HG03025 (cell line): ENCODE data around the gene TCN2.
"Not testable (repeated sequence)": the region's sequence is repeated elsewhere in the genome, so short reads cannot be mapped to it uniquely, and the experiment has no call there.

Experiments used
- ATAC-seq: cut with Tn5 transposase; IDR thresholded peaks from one replicate; pipeline ENCODE4 v1.9.1; 2021; ENCODE audit warnings: mild to moderate bottlenecking, moderate library complexity; ENCODE audit not compliant: unreplicated experiment, low FRiP score

The TCN2 gene

DNA sequence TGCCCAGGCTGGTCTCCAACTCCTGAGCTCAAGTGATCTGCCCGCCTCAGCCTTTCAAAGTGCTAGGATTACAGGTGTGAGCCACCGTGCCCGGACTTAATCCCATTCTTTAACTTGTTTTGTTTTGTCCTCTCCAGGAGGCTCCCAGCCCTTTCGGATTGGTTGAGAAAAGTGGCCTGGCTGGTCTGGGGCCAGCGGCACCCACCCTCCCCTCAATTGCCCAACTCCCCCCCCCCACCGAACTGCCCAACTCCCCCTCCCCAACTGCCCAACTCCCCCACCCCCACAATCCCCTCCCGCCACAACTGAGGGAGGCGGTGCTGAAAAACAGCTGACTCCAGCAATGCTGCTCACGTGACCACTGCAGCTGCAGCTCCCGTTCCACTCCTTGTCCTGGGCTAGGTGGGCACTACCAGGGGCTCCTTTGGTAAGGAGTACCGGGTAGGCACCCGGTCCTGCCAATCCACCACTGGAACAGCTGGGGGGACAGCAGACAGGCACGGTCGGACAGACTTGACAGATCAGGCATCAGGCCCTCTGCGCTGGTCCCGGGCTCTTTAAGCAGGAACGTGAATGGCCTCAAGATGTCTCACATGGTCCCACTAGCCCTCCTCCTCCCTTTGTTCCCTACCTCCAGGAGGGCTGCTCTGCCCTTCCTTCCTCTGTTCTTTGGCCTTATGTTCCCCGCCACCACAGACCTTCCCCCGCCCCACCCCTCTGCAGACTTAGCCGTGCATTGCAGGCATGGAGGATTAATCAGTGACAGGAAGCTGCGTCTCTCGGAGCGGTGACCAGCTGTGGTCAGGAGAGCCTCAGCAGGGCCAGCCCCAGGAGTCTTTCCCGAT, at the start of gene TCN2:
TCN2 (plus strand) TSS at position 720 of the 845 bp plus-strand sequence. CDS start 158 bp downstream, outside the sequence.
- no peak for ATAC-seq

DNA sequence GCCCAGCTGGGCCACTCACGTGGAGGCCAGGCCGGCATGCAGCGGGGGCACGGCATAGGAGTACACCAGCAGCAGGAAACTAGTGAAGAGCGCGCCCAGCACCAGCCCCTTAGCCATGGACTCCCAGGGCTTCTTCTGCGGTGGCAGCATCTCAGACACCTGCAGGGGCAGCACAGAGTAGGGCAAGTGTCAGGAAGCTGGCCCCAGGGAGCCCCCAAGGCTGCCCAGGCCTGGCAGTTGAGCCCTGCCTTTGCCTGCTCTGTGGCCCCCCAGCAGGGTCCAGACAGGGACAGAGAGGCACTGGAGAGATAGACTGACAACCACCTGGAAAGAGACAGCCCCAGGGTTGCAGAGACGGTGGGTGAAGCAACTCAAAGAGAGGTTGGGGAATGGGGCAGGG, 49.7 kb upstream of the TCN2 start:
- ATAC-seq = no peak

DNA sequence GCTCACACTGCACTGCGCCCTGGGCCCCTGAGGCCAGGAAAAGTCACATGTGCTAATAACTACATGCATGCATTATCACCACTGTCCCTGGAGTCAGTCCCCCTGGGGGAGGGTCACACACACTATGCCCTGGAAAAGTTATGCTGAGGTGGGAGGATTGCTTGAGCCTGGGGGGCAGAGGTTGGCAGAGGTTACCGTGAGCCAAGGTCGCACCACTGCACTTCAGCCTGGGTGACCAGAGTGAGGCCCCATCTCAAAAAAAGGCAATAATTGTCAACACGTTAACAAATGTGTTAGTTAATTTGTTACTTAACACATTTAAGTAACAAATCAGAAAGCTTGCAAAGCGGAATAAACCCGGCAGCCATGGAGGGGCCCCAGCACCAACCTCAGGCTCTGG, 47.1 kb upstream of the TCN2 start:
- no peak for ATAC-seq

DNA sequence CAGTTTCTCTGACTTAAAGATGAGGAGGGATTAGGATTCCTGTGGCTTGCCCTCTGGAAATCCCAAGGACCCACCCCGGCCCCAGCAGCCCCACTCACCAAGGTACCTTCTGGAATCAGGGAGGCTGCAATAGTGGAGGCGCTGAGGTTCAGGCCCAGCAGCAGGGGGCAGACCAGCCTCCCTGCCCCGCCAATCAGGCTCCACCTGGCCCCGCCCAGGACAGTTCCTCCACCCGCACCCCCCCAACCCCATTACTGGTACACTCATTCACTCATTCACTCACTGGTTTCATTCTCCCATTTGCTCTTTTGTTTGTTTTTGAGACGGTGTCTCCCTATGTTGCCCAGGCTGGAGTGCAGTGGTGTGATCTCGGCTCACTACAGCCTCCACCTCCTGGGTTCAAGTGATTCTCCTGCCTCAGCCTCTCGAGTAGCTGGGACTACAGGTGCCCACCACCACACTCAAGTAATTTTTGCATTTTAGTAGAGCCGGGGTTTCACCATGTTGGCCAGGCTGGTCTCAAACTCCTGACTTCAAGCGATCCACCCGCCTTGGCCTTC, 46.3 kb upstream of the TCN2 start:
- not testable (repeated sequence) for ATAC-seq

DNA sequence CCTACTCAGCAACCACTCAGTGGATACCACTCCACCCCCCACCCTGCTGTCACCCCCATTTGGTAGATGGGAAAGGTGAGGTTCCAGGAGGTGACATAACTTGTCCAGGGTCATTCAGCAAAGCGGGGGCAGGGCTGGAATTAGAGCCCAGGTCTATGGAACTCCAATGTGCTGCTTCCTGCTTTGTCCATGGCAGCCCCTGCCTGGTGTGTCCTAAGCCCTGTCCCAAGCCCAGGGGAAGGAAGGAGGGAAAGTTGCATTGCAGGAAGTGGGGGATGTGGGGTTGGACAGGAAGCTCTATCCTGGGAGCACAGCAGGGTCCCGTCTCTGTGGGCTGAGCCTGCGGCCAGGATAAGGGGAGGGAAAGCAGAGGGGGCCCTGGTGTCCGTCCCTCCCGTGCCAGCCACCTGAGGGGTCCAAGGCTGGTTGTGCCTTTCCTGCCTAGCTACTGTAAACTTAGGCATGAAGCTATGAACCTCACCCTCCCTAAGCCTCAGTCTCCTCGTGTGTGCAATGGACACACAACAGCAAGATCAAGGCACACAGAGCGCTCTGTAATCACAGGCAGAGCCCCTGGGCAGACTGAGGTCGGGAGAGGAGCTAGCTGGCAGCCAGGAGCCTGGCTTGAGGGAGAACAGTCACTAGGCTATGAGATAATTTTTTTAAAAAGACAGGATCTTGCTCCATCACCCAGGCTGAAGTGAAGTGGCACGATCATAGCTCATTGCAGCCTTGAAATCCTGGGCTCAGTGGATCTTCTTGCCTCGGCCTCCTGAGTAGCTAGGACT, 45.4 kb upstream of the TCN2 start:
- no peak for ATAC-seq

DNA sequence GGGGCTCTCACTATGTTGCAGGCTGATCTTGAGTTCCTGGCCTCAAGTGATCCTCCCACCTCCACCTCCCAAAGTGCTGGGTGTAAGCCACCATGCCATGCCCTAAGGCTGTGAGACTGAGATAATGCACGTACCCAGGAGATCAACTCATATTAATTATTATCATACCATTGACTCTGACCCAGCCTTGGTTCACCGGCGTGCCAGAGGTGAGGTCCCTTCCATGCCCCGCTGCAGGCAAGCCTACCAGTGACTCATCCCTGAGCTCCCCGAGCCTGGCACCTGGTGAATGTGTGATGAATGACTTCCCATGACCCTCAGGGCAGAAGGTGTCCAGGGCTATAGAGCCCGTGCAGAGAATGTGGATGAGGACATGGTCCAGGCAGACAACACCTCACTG, 44.6 kb upstream of the TCN2 start:
- ATAC-seq = no peak

DNA sequence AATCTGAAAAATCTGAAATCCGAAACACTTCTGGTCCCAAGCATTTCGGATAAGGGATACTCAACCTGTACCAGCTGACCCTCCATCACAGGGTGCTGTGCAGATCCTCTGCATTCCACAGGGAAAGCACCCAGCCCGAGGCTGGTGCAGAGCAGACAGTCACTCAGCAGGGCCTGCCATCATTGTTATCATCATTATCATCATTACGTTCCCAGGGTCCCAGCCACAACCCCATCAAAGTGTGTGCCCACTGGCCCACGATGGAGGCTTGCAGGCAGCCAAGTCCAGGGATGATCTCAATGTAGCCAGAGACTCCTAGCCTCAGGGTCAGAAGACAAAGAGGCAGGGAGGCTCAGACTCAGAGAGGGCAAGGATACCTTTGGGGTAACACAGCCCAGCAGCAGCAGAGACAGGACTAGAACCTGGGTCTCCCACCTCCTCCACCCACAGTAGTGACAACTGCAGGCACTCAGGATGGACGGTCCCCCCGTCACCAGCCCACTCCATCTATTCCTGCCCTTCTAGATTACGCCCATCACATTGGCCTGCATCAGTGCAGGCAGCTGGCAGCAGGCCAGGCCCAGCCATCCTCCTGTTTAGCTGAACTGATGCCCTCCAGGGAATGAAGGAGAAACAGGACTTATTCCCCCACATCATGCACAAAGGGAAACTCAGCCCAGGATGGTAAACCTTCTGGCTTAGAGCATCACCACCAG, 42.8 kb upstream of the TCN2 start:
- ATAC-seq = no peak

DNA sequence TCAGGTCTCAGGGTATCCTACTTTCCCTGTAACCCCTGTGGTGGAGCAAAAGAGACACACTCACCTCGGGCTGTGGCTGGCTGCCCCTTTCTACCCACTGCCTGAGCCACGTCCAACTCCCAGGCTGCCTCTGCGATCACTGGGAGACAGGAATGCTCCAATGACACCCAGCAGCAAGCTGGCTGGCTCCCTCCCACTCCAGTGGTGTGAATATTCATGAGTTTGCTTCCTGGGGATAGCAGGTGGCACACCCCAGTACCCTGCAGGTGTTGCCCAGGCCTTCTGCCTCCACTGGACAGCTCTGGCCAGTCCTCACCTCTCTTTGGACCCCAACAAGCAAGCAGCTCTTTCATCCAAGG, 42.2 kb upstream of the TCN2 start:
- ATAC-seq = no peak

DNA sequence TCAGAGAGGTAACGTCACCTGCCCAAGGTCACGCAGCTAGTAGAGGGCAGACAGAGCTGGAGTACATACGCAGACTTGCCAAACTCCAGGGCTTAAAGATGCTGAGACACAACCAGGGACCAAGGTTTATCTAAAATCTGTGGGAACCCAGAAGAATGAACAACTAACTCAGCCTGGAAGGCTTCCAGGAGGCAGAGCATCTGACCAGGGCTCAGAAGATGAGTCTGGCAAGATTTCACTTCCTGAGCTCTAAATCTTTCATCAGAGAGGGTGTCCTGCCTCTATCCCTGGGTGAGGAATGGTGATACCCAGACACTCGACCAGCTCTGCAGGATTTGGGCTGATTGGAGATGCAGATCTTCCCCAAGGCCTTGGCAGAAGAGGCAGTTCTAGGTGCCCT, 41.6 kb upstream of the TCN2 start:
- no peak for ATAC-seq

DNA sequence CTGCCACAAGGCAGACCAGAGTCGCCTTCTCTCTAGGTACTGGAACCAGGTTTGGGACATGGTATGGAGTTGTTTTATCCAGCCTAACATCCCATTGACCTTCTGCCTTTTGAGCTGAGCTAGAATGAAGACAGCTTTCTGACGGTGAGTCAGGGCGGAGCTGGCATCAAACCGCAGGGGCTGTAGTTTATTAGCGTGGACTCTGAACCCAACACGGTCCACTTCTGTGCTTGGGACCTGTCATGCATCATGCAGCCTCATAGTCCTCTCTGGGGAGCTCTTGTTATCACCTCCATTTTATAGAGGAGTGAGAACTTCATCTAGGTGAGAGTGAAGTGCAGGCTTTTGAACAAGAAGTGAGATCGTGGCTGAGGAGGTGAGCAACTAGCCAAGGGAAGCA, 40.8 kb upstream of the TCN2 start:
- ATAC-seq = no peak

DNA sequence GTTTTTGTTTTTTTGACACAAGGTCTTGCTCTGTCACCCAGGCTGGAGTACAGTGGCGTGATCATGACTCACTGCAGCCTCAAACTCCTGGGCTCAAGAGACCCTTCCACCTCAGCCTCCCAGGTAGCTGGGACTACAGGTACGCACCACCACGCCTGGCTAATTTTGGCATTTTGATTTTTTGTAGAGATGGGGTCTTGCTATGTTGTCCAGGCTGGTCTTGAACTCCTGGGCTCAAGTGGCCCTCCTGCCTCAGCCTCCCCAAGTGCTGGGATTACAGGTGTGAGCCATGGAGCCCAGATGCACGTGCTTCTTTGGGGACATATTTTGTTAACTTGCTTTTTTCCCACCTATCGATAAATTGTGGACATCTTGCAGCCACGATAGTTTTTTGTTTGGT, 39.7 kb upstream of the TCN2 start:
- ATAC-seq = not testable (repeated sequence)

DNA sequence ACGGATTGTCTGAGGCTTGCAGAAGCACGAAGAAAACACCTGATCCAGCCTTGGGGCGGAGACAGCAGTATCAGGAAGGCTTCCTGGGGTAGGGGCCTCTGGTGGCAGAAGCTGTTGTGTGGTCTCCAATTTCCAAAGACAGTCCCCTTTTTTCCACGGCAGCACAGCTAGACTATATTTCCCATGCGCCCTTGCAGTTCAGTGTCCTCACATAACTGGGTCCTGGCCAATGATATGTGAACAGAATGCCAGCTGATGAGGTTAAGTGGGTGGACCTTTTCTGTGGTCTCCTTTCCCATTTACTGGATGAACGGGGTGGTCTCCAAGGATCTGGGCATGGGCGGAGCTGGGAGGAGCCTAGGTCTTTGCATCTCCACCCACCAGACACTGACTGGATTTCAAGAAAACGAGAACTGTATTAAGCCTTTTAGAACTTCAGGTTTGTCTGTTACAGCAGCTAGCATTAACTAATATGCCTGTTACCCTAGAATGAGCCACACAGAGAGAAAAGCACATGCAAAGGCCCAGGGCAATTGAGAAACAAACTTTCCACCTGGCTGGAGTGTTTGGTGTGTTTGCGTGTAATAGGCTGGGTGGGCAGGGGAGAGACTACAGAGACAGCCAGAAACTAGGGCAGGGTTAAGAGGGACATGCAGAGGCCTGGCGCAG, 38.7 kb upstream of the TCN2 start:
- ATAC-seq = no peak

DNA sequence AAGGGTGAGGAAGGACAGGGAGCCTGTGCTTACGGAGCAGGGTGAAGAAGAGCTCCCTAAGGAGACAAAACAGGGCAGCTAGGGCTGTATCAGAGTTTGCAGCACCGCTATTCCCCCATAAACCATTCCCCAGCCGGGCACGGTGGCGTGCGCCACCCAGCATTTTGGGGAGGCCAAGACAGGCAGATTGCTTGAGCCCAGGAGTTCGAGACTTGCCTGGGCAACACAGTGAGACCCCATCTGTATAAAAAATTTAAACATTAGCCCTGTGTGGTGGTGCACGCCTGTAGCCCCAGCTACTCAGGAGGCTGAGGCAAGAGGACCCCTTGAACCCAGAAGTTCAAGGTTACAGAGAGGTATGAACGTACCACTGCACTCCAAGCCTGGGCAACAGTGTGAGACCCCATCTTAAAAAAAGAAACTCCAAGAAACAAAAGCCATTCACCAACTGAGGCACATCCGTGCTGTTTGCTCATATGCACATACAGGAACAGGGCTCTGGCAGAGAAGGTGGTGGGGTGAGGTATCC, 37.2 kb upstream of the TCN2 start:
- no peak for ATAC-seq

DNA sequence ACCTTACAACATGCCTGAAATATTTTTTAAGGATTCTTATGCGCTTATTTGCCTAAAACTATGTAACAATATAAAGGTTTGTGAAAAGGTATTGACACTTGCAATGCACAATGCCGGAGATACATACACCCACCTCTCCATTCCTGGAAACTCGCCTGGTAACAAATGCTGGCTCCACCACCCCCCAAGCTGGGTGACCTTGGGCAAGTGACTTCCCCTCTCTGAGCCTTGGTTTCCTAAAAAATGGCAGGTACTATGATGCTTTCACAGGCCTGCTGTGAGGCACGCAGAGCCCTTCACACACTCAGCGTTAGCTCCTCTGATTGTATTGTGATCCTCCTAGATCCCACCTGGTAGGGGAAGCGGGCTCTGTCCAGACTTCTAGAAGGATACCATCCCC, 34.8 kb upstream of the TCN2 start:
- ATAC-seq = no peak

DNA sequence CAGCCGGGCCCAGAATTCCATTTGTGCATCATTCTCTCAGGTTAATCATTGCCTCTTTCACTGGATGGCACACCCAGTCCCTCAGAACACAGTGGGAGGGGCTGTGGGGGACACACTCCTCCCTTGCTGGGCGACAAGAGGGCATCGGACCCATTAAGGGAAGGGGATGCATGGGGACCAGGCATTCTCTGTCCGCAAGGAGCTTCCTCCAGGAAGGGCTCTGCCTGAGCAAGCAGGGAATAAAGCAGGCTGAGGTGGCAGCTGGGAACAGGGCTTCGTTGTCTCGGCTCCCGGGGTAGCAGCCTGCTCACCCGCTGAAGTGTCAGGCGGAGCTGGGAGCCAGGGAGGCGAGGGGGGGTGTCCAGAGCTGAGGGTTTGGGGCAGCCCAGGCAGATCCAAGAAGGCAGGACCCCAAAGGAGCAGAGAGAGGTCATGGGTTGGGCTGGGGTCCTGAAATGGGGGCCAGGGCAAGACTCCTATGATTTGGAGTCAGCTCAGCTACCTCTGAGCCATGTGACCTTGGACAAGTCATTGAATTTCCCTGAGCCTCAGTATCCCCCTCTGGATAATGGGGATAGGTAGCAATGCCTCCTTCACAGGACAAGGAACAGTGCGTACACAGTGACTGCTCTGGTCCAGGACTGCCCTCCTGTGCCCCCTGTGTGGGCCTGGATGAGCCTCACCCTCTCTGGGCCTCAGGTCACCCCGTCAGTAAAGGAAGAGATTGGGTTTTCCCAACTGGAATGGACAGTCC, 34.0 kb upstream of the TCN2 start:
- no peak for ATAC-seq

DNA sequence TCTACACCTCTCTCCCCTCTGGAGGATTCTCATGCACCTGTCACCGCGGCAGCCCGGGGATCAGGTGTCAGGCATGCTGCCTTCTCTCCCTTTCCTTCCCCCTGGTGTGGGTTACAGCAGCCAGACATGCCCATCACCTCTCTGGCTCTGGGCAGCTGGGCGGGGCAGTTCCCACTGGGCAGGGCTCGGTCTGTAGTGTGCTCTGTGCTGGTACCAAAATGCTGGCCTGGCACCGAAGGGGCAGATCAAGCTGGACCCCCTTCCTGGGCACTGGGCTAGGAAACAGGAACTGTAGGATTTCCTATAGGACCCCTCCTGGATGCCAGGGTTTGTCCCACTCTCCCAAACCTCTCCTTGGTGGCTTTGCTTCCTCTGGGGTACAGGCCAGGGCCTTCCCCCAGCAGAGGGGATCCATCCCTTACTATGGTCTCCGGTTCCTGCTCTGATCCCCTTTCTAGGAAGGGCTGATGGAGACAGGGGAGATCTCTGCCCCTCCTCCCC, 33.3 kb upstream of the TCN2 start:
- no peak for ATAC-seq

DNA sequence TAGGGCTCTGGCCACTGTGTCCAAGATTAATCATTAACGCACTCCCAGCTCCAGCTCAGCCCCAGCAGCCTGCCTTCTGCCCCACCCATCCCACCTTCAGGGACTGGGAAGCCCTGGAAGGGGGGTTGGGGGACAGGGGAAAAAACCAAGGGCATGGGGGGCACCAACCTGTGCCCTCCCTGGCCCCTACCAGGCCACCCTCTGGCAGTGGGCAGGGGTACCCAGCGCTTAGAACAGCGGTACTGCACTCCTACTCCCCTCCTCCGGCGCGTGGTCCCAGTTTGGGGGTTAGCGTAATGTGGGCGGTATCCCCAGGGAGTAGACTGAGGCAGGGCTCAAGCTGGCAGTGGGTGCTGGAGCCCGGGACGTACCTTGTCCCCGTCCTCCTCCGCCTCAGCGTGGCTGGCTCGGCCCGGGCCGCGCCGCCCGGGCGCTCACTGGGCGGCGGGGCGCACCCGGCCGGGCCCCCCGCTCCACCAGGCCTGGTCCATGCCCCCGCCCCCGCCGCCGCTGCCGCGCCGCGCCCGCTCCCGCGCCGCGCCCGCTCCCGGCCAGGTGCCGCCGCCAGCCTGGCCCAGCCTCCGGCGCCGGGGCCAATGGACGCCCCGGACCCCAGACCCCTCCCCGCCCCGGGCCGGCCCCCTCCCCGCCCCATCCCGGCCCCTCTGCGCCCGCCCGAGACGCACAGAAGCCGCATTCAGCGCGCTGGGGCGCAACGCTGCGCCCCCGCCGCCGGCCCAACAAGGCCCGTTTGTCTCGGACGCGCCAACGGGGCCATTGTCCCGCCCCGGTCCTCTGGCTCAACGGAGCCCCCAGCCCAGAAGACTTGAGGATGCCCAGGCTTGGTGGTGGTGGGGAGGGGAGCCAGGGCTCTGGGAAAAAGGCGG, 32.6 kb upstream of the TCN2 start, which contains the start of gene GAL3ST1:
GAL3ST1 (minus strand) TSS at position 571 of the 887 bp plus-strand sequence. CDS start 17,273 bp downstream, outside the sequence.
- no peak for ATAC-seq

DNA sequence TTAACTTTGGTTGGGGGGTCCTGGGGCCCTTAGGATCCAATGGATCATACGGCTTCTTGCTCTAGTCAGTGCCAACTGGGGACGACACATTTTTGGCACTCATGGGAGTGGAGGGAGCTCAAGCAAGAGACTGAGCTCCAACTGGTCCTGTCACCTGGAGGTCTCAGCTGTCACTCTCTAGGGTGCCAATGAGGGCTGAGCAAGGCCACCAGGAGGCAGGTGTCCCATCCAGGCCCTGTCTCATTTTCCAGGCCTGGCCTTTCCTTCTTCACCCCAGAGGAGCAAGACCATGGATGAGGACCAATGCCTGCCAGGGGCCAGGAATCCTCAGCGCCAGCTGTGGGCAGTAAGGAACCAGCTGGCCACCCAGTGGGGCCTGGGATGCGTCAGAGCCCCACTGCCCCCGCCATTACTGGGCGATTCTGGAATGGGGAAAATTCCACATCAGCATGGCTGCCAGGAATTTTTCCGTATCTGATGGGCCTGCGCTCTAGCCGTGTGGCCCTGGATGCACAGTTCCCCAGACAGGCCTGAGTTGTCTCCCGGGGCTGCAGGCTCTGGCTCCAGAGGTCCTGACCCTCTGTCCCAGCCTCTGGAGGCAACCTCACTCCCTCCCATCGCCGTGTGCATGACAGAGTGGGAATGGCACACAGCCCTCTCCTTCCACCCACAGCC, 31.8 kb upstream of the TCN2 start:
- ATAC-seq = no peak
